Measurements from ENCODE around the gene RARG. TPM values are rescaled to one million over a fixed set of nuclear protein-coding genes. Genes with fewer than 3 reads are reported as not detected.

The RARG gene
- total RNA-seq (10 to 100 TPM in 7 of 9 donors, 1 to 10 TPM in 2; 6.4 to 22.5 (median 16.0) TPM), polyA plus RNA-seq (10 to 100 TPM in 1 of 2 donors, 1 to 10 TPM in 1; 7.4 to 10.2 TPM)
- long read RNA-seq, donor 1, transcript RARG-201 (8 exons, 1,836 nt), result major isoform, 7 of 17 reads
- long read RNA-seq, donor 1, partial matches to known transcripts, result 7 of 17 reads
- long read RNA-seq, donor 1, other reads (novel, unspliced or antisense), result 3 of 17 reads
- long read RNA-seq, donor 2, partial matches to known transcripts, result 7 of 13 reads
- long read RNA-seq, donor 2, other reads (novel, unspliced or antisense), result 1 of 13 reads
- long read RNA-seq, donor 3, partial matches to known transcripts, result 2 of 8 reads
- long read RNA-seq, donor 3, other reads (novel, unspliced or antisense), result 1 of 8 reads

DNA sequence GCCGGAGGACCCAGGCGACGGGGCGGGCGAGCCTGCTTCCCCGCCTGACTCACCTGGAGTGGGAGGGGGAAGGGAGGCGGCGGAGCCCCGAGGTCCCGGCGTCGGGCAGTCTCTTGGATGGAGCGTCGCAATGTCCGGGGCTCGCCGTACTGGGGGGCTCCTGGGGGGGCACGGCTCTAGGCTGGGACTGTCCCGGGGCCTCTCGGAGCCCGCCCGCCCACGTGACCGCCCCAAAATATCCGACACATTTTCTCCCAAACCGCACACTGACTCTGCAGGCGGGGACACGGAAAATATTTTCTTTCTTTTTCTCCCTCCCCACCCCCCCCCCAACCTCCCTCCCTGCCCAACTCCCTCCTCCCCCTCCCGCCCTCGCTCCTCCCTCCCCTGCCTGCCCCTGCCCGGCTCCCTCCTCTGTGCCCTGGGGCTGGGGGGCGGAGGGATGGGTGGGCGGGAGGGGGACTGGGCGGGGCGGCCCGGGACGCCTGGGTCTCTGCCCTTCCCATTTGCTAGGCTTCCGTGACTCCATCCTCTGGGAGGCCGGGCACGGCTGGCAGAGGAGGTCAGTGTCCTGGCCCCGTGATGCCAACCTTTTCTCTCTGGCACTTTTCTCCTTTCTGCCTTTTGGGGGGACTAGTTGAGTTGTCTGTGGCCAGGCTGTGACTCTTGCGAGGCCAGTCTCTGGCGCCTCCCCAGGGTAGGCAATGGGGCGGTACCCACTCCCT, at the start of gene RARG:
Gene RARG (minus strand): TSS at position 289 of the 725 bp plus-strand sequence. CDS start 4,664 bp downstream, outside the sequence.
- Histone ChIP-seq H3K27me3 (no peaks in the 10 kb centered on the region), H3K9me3 (no peaks in the 10 kb centered on the region), H3K27ac (peak within 1 kb of the TSS; percentile 8 to 86 (median 74)), H3K4me1 (peaks cover 0 to 35% (median 24%) of the 10 kb centered on the region in 12 donors), H3K4me3 (peak within 1 kb of the TSS; percentile 22 to 74 (median 66)), H3K36me3 (peaks cover 0 to 4% (median 0%) of the 10 kb centered on the region in 9 donors)
- intact Hi-C loops (cut with DNase I), result loop anchor here in 1 of 10 donors (2.0 kb wide), 1 partner anchor 19 kb away; no protein-coding TSS in a partner anchor
- DNase-seq, result peak in 4 of 5 donors; percentile 61 to 70 (median 64)
- WGBS, 4 donors, result 2 to 5% (median 3%) methylated on average over 19 to 44 of the region's 44 CpGs
- TF ChIP-seq, protein P1, sequence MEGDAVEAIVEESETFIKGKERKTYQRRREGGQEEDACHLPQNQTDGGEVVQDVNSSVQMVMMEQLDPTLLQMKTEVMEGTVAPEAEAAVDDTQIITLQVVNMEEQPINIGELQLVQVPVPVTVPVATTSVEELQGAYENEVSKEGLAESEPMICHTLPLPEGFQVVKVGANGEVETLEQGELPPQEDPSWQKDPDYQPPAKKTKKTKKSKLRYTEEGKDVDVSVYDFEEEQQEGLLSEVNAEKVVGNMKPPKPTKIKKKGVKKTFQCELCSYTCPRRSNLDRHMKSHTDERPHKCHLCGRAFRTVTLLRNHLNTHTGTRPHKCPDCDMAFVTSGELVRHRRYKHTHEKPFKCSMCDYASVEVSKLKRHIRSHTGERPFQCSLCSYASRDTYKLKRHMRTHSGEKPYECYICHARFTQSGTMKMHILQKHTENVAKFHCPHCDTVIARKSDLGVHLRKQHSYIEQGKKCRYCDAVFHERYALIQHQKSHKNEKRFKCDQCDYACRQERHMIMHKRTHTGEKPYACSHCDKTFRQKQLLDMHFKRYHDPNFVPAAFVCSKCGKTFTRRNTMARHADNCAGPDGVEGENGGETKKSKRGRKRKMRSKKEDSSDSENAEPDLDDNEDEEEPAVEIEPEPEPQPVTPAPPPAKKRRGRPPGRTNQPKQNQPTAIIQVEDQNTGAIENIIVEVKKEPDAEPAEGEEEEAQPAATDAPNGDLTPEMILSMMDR (IDR thresholded peaks at IDR 0.05), result peak in 1 of 12 donors; percentile 4
- no peak for TF ChIP-seq POLR2A (IDR thresholded peaks at IDR 0.05)
- ATAC-seq, result peak; percentile 32 to 61 (median 56)

DNA sequence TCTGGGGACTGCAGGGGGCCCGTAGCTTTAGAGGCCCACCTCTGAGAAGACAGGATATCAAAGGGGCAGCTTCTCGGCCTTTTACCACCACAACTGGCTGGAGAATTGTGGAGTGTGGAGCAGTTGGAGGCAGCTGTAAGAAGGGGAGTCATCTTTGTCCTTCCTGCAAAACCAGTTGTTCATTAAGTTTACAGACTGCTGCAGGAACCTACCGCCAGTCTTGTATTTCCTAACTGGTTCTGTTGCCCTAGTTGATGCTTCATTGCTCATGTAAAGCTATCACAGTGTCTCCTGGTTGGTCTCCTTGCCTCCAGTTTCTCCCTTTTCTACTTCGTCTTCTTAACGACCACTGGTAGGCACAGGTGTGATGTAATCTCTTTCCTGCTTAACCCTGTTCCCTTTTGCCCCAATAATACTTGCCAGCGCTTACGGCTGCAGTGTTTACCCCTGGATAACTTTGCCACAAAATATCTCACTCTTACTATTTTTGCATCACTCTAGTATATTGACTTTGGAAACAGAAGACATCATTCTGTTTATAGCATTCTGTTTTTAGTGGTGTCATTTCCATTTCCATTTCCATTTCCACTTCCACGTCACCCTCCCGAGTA, 48.0 kb upstream of the RARG start:
- H3K36me3 ChIP-seq, result peaks cover 0 to 41% (median 0%) of the 10 kb centered on the region in 9 donors
- no peak for DNase-seq
- no peak overlapping the region for H3K27ac ChIP-seq
- no peaks in the 10 kb centered on the region for H3K27me3 ChIP-seq
- no peaks in the 10 kb centered on the region for H3K9me3 ChIP-seq
- no peaks in the 10 kb centered on the region for H3K4me1 ChIP-seq
- TF ChIP-seq, protein P1 (IDR thresholded peaks at IDR 0.05), result no peak
- no peak for TF ChIP-seq POLR2A (IDR thresholded peaks at IDR 0.05)
- WGBS, 4 donors, result 89 to 94% (median 93%) methylated on average over 8 to 9 of the region's 9 CpGs
- intact Hi-C loops (cut with DNase I), result no loop called here
- ATAC-seq, result no peak
- no peak overlapping the region for H3K4me3 ChIP-seq

DNA sequence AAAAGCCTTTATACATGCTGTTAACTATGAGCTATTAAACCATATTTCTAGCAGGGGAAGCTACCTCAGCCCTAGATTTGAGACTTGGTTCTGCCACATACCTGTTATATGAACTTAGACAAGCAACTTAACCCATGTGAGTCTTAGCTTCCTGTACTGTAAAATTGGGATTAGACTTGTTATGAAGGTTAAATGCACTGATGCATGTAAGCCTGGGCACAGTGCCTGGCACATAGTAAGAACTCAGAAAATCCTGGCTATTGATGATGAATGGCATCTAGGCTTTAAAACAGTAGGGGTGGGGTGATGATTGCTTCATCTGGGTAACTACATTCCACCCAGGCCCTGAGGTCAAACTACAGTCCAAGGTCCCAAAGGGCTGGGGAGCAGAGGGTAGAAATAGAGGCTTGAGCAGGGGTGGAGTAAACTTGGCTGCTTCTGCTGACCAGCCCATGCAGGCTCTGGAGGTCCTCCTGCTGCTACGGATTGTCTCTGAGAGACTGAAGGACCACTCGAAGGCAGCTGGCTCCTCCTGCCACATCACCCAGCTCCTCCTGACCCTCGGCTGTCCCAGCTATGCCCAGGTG, 47.4 kb upstream of the RARG start:
- H3K9me3 ChIP-seq, result no peaks in the 10 kb centered on the region
- H3K4me3 ChIP-seq, result no peak overlapping the region
- DNase-seq, result no peak
- no peak for ATAC-seq
- no peak overlapping the region for H3K27ac ChIP-seq
- no peaks in the 10 kb centered on the region for H3K4me1 ChIP-seq
- TF ChIP-seq, protein P1 (IDR thresholded peaks at IDR 0.05), result no peak
- TF ChIP-seq POLR2A (IDR thresholded peaks at IDR 0.05), result no peak
- H3K27me3 ChIP-seq, result no peaks in the 10 kb centered on the region
- peaks cover 0 to 39% (median 0%) of the 10 kb centered on the region in 9 donors for H3K36me3 ChIP-seq
- intact Hi-C loops (cut with DNase I), result no loop called here
- 87 to 93% (median 91%) methylated on average over 2 to 3 of the region's 3 CpGs for WGBS, 4 donors

Measured in heart left ventricle (tissue), 16 donors.